Gastroesophageal sphincter (tissue), 4 donors: ENCODE measurements around the gene BORCS6. TPM values are rescaled to one million over a fixed set of nuclear protein-coding genes. Genes with fewer than 3 reads are reported as not detected.

Source experiments
- ATAC-seq: fragments of 150-250 bp; one replicate; pipeline ENCODE4 v1.9.1; 2016; ENCODE audit warnings: mild to moderate bottlenecking, moderate library complexity
- H3K27ac ChIP-seq, 4 donors: fragments of 200-600 bp; sonication (generic) in 3 of 4; 1 replicate in 3 of 4; 2 replicates in 1 of 4; pipeline ENCODE4 v1.5.1; 2016 to 2019
- H3K27me3 ChIP-seq: fragments of 200-600 bp; sonication (generic); one replicate; pipeline ENCODE4 v1.5.1; 2019
- H3K36me3 ChIP-seq, 2 donors: fragments of 200-600 bp; sonication (generic); one replicate each; pipeline ENCODE4 v1.5.1; 2019; ENCODE audit warnings: control low read depth in 1 of 2
- H3K4me1 ChIP-seq, 3 donors: fragments of 200-600 bp; sonication (generic); 1 replicate in 2 of 3; 2 replicates in 1 of 3; pipeline ENCODE4 v1.5.1; 2016 to 2019; ENCODE audit warnings: control low read depth in 2 of 3
- H3K4me3 ChIP-seq, 2 donors: fragments of 200-600 bp; sonication (generic); one replicate each; pipeline ENCODE4 v1.5.1; 2019; ENCODE audit warnings: mild to moderate bottlenecking in 1 of 2, moderate library complexity in 1 of 2
- H3K9me3 ChIP-seq, 3 donors: fragments of 200-600 bp; sonication (generic); one replicate each; pipeline ENCODE4 v1.5.1; 2017 to 2019; ENCODE audit warnings: control low read depth in 2 of 3
- CTCF ChIP-seq, 4 experiments: fragments of 200-600 bp in 2 of 4; fragments of 450-650 bp in 2 of 4; sonication (generic) in 1 of 4; IDR thresholded peaks; one replicate each; pipeline ENCODE4 v1.5.1; 2017 to 2019; ENCODE audit warnings: antibody characterized with exemption in 4 of 4, mild to moderate bottlenecking in 2 of 4, moderate library complexity in 2 of 4
- EP300 ChIP-seq: sonication (generic); formaldehyde crosslinking; IDR thresholded peaks from one replicate; pipeline ENCODE4 v1.6.1; 2017; ENCODE audit warnings: antibody characterized with exemption, mild to moderate bottlenecking
- POLR2A ChIP-seq, 2 donors: fragments of 450-650 bp; IDR thresholded peaks; one replicate each; pipeline ENCODE4 v1.6.1; 2017; ENCODE audit warnings: antibody characterized with exemption in 2 of 2, mild to moderate bottlenecking in 2 of 2, moderate library complexity in 1 of 2
- POLR2AphosphoS5 ChIP-seq: sonication (generic); formaldehyde crosslinking; IDR thresholded peaks from one replicate; pipeline ENCODE4 v1.6.1; 2017; ENCODE audit warnings: antibody characterized with exemption
- WGBS, 2 donors: methylation state at CpG; one replicate each; pipeline ENCODE4 v1.1.5; 2018; ENCODE audit warnings: low coverage in 1 of 2; 5-methylcytosine and 5-hydroxymethylcytosine counted together
- total RNA-seq, 4 donors: library from RNA; depleted of rRNA; stranded (reverse); fragments of >200 nt; gene quantifications; one replicate each; pipeline ENCODE4 v1.1.0, GENCODE V29; 2016

BORCS6 gene
- total RNA-seq, 4 donors from 2014 or later: 8.1 to 16.1 (median 12.4) TPM

- peak in 2 of 4 experiments; percentile 10 to 16 for TF ChIP-seq CTCF (IDR thresholded peaks at IDR 0.05)
- TF ChIP-seq POLR2A (IDR thresholded peaks at IDR 0.05): no peak
- peak overlapping the region; percentile 79 to 91 for H3K4me3 ChIP-seq
- H3K27ac ChIP-seq: peak overlapping the region; percentile 99 to 100 (median 99)
- peaks cover 0 to 24% of the 10 kb centered on the region in 2 donors for H3K36me3 ChIP-seq
- no peak for ATAC-seq
- H3K4me1 ChIP-seq: peaks cover 0 to 58% (median 27%) of the 10 kb centered on the region in 3 donors
- H3K9me3 ChIP-seq: no peaks in the 10 kb centered on the region
- 9 to 11% methylated on average over 5 to 11 of the region's 14 CpGs for WGBS, 2 donors
- H3K27me3 ChIP-seq: no peaks in the 10 kb centered on the region
These were observed 34.6 kb downstream of the BORCS6 start for GRCh38 chr17:8155231-8155995.

- TF ChIP-seq POLR2AphosphoS5 (no peak), EP300 (no peak), CTCF (IDR thresholded peaks at IDR 0.05) (no peak), POLR2A (IDR thresholded peaks at IDR 0.05) (no peak)
- H3K36me3 ChIP-seq: peaks cover 0 to 26% of the 10 kb centered on the region in 2 donors
- no peak for ATAC-seq
- no peaks in the 10 kb centered on the region for H3K9me3 ChIP-seq
- no peaks in the 10 kb centered on the region for H3K27me3 ChIP-seq
- H3K4me3 ChIP-seq: peak overlapping the region; percentile 79 to 91
- peaks cover 0 to 58% (median 35%) of the 10 kb centered on the region in 3 donors for H3K4me1 ChIP-seq
- 2 to 18% methylated on average over 4 to 5 of the region's 11 CpGs for WGBS, 2 donors
- peak overlapping the region; percentile 99 to 100 (median 99) for H3K27ac ChIP-seq
These were observed 35.3 kb downstream of the BORCS6 start for GRCh38 chr17:8154608-8155155.

- Histone ChIP-seq H3K36me3 (peaks cover 0 to 26% of the 10 kb centered on the region in 2 donors), H3K27me3 (no peaks in the 10 kb centered on the region), H3K4me3 (peak overlapping the region; percentile 79 to 91), H3K9me3 (no peaks in the 10 kb centered on the region), H3K4me1 (peaks cover 0 to 58% (median 33%) of the 10 kb centered on the region in 3 donors), H3K27ac (peak overlapping the region; percentile 99 to 100 (median 99))
- TF ChIP-seq POLR2A (IDR thresholded peaks at IDR 0.05): peak; percentile 85 to 91
- no peak for TF ChIP-seq CTCF (IDR thresholded peaks at IDR 0.05)
- peak; percentile 99 for TF ChIP-seq EP300
- peak; percentile 100 for TF ChIP-seq POLR2AphosphoS5
- 0 to 1% methylated on average over 2 to 11 of the region's 22 CpGs for WGBS, 2 donors
- ATAC-seq: peak; percentile 61
These were observed 35.9 kb downstream of the BORCS6 start for GRCh38 chr17:8153957-8154607.

GRCh38 chr17:8153525-8153956, 36.4 kb downstream of the BORCS6 start:
- ATAC-seq: no peak
- H3K27me3 ChIP-seq: no peaks in the 10 kb centered on the region
- peaks cover 0 to 58% (median 31%) of the 10 kb centered on the region in 3 donors for H3K4me1 ChIP-seq
- peaks cover 0 to 31% of the 10 kb centered on the region in 2 donors for H3K36me3 ChIP-seq
- no peaks in the 10 kb centered on the region for H3K9me3 ChIP-seq
- H3K4me3 ChIP-seq: peak overlapping the region; percentile 77 to 79
- TF ChIP-seq CTCF (IDR thresholded peaks at IDR 0.05) (no peak), POLR2AphosphoS5 (peak; percentile 96), POLR2A (IDR thresholded peaks at IDR 0.05) (peak; percentile 49 to 55)
- 9 to 15% methylated on average over 10 of the region's 13 CpGs for WGBS, 2 donors
- H3K27ac ChIP-seq: peak overlapping the region; percentile 98 to 100 (median 99)
